Lung (tissue), 12 donors: ENCODE measurements around the gene PDE8B. TPM values are rescaled to one million over a fixed set of nuclear protein-coding genes. Genes with fewer than 3 reads are reported as not detected.

Source experiments
- ATAC-seq: fragments of 200-7000 bp; cut with Tn5 transposase; one replicate; pipeline ENCODE4 v1.9.1; 2020; ENCODE audit warnings: moderate number of reproducible peaks; ENCODE audit not compliant: insufficient read depth, low FRiP score
- DNase-seq, 3 donors: peaks; one replicate each; pipeline ENCODE4 v3.0.0-alpha.2; 2013 to 2017
- H3K27ac ChIP-seq, 2 donors: one replicate each; pipeline ENCODE4 v1.5.1; 2013; ENCODE audit warnings: mild to moderate bottlenecking in 2 of 2, moderate library complexity in 2 of 2, control low read depth in 1 of 2, inconsistent platforms in 1 of 2, low read depth in 1 of 2, low read length in 1 of 2
- H3K27me3 ChIP-seq, 3 donors: one replicate each; pipeline ENCODE4 v1.5.1; 2013; ENCODE audit warnings: low read length in 2 of 3; ENCODE audit not compliant: control insufficient read depth in 3 of 3, insufficient read depth in 3 of 3
- H3K36me3 ChIP-seq, 4 donors: one replicate each; pipeline ENCODE4 v1.5.1; 2013; ENCODE audit warnings: low read length in 4 of 4, mild to moderate bottlenecking in 1 of 4, moderate library complexity in 1 of 4; ENCODE audit not compliant: control insufficient read depth in 4 of 4, insufficient read depth in 4 of 4
- H3K4me1 ChIP-seq, 5 donors: one replicate each; pipeline ENCODE4 v1.5.1; 2013; ENCODE audit warnings: low read length in 5 of 5, mild to moderate bottlenecking in 2 of 5, moderate library complexity in 1 of 5; ENCODE audit not compliant: control insufficient read depth in 5 of 5, insufficient read depth in 5 of 5
- H3K4me3 ChIP-seq: one replicate; pipeline ENCODE4 v1.5.1; 2013; ENCODE audit warnings: mild to moderate bottlenecking, control low read depth, moderate library complexity
- H3K9ac ChIP-seq, 2 donors: one replicate each; pipeline ENCODE4 v1.5.1; 2013; ENCODE audit warnings: low read length in 2 of 2, control low read depth in 1 of 2; ENCODE audit not compliant: insufficient read depth in 1 of 2
- H3K9me3 ChIP-seq, 4 donors: one replicate each; pipeline ENCODE4 v1.5.1; 2013; ENCODE audit warnings: low read length in 3 of 4, mild to moderate bottlenecking in 1 of 4, moderate library complexity in 1 of 4; ENCODE audit not compliant: control insufficient read depth in 4 of 4, insufficient read depth in 3 of 4
- CTCF ChIP-seq: IDR thresholded peaks from 2 replicates; pipeline ENCODE4 v1.5.1; 2012; ENCODE audit warnings: mild to moderate bottlenecking; ENCODE audit errors: control extremely low read depth, extremely low read depth
- WGBS, 2 donors: extraction: QIAGEN DNeasy Blood & Tissue Kit; methylation state at CpG; one replicate each; pipeline ENCODE4 v1.1.7; 2013; 5-methylcytosine and 5-hydroxymethylcytosine counted together
- polyA plus RNA-seq, 2 donors: library from polyadenylated mRNA; stranded (reverse); fragments of 200-250 nt; gene quantifications; one replicate each; pipeline ENCODE4 v1.2.1, GENCODE V29; 2013
- total RNA-seq, 2 donors: library from RNA; depleted of rRNA in 1 of 2; stranded (reverse); fragments of >200 nt in 1 of 2; gene quantifications; one replicate each; pipeline ENCODE4 v1.2.1, GENCODE V29; 2014 to 2021
- donor health status: control.
- donor health status: control.
- donor health status: Bipolar disorder and iron deficiency.
- donor health status: healthy.
- donor health status: DM: yes; HTN: yes; CAD: no.

PDE8B gene
- total and polyA plus RNA-seq, 4 donors, result 1.6 to 10.6 (median 2.1) TPM

- H3K9me3 ChIP-seq, result no peaks in the 10 kb centered on the region
- H3K27ac ChIP-seq, result no peak overlapping the region
- TF ChIP-seq CTCF, result no peak
- H3K4me1 ChIP-seq, result peaks cover 0 to 4% (median 0%) of the 10 kb centered on the region in 5 donors
- H3K36me3 ChIP-seq, result no peaks in the 10 kb centered on the region
- no peaks in the 10 kb centered on the region for H3K27me3 ChIP-seq
- H3K9ac ChIP-seq, result no peak overlapping the region
- ATAC-seq (no peak), DNase-seq (no peak)
- no peak overlapping the region for H3K4me3 ChIP-seq
These were observed 149.9 kb downstream of the PDE8B start for GRCh38 chr5:77360381-77360780.

DNA sequence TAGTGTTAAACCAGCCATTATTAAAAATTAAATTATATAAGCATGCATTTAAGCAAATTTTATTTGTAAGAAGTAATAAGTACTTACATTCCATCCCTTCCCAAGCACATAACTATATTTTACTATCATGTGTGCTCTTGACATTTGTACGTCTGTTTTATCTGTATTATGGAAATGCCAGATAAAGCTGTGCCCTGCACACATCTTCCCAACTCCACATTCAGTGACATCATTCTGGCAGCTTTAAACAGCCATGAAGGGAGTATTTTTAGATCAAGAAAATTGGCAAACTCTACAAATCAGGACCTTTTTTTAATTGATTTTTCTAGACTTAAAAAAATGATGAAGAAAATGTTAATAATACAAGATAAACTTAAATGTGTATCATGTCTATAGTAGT, 150.5 kb downstream of the PDE8B start:
- 78 to 91% methylated on average over 1 of the region's 1 CpG for WGBS, 2 donors

GRCh38 chr5:77366717-77367500, 156.4 kb downstream of the PDE8B start:
- H3K36me3 ChIP-seq, result no peaks in the 10 kb centered on the region
- no peak overlapping the region for H3K9ac ChIP-seq
- DNase-seq, result no peak
- no peaks in the 10 kb centered on the region for H3K9me3 ChIP-seq
- TF ChIP-seq CTCF, result no peak
- no peak overlapping the region for H3K4me3 ChIP-seq
- no peaks in the 10 kb centered on the region for H3K27me3 ChIP-seq
- ATAC-seq, result no peak
- H3K4me1 ChIP-seq, result no peaks in the 10 kb centered on the region
- WGBS, 2 donors, result 79 to 90% methylated on average over 5 of the region's 5 CpGs
- H3K27ac ChIP-seq, result no peak overlapping the region

More for the DNA sequence above, 150.5 kb downstream of the PDE8B start:
- Histone ChIP-seq H3K27me3 (no peaks in the 10 kb centered on the region), H3K4me3 (no peak overlapping the region), H3K9ac (no peak overlapping the region), H3K9me3 (no peaks in the 10 kb centered on the region), H3K36me3 (no peaks in the 10 kb centered on the region), H3K27ac (no peak overlapping the region), H3K4me1 (peaks cover 0 to 4% (median 0%) of the 10 kb centered on the region in 5 donors)
- DNase-seq, result no peak
- TF ChIP-seq CTCF, result no peak
- no peak for ATAC-seq
